K562 (cell line): ENCODE measurements around the gene ADI1. TPM values are rescaled to one million over a fixed set of nuclear protein-coding genes. Genes with fewer than 3 reads are reported as not detected.
A peak's percentile ranks its signal among the peaks of the same experiment; 100 is the strongest.

ENCODE experiments used
- ATAC-seq: fragments of 200-7000 bp; cut with Tn5 transposase; 3 replicates; pipeline ENCODE4 v1.9.1; 2020; ENCODE audit warnings: moderate library complexity
- BruUV-seq: library from RNA; stranded (reverse); fragments of 400-500 nt; replicated peaks from 2 replicates; lab custom pipeline; 2021; lab: Mats Ljungman, UMichigan
- CTCF ChIA-PET: fragments of 300-600 bp; formaldehyde crosslinking; extraction: SDS; loops from one replicate; lab custom pipeline; 2021; ENCODE audit warnings: low intra/inter-chr PET ratio; lab: Yijun Ruan, JAX
- POLR2A ChIA-PET: fragments of 300-600, 350-650 bp; sonication (Branson Sonifier 250); formaldehyde crosslinking; extraction: SDS; loops from one replicate; lab custom pipeline; 2021; ENCODE audit warnings: antibody characterized with exemption, inconsistent platforms; lab: Yijun Ruan, JAX
- DNase-seq, 4 experiments: peaks; one replicate each; pipeline versions ENCODE4 v3.0.0 to v3.0.0-alpha.2; 2011 to 2018; ENCODE audit warnings: low spot score in 3 of 4, mixed read lengths in 3 of 4; ENCODE audit errors: extremely low read depth in 1 of 4
- FAIRE-seq: peaks from 2 replicates; lab custom pipeline; 2011; peaks lifted over from hg19 to GRCh38; lab: Jason Lieb, UNC
- H2AFZ ChIP-seq: 2 replicates; pipeline ENCODE4 v1.6.0; 2011; ENCODE audit warnings: low read depth, low read length, control low read depth, inconsistent platforms
- H3K27ac ChIP-seq: fragments of 200-600 bp; 3 replicates; pipeline ENCODE4 v1.8.0; 2011; ENCODE audit warnings: low read depth, mild to moderate bottlenecking, control low read depth, inconsistent platforms, low read length, moderate library complexity, mixed read lengths; ENCODE audit errors: extremely low read depth
- H3K27me3 ChIP-seq, 2 experiments: fragments of 300-600 bp in 1 of 2; 2 replicates in 1 of 2; 3 replicates in 1 of 2; pipeline versions ENCODE4 v1.6.0 to v1.8.0; 2011; ENCODE audit warnings: inconsistent platforms in 2 of 2, low read length in 2 of 2, mild to moderate bottlenecking in 1 of 2, mixed read lengths in 1 of 2, moderate library complexity in 1 of 2; ENCODE audit not compliant: control insufficient read depth in 2 of 2, insufficient read depth in 2 of 2
- H3K36me3 ChIP-seq: fragments of 300-600 bp; 3 replicates; pipeline ENCODE4 v1.8.0; 2011; ENCODE audit warnings: mild to moderate bottlenecking, low read length, inconsistent platforms; ENCODE audit not compliant: control insufficient read depth, insufficient read depth
- H3K4me1 ChIP-seq, 2 experiments: fragments of 200-600 bp in 1 of 2; replicated peaks in 1 of 2; 2 replicates in 1 of 2; 3 replicates in 1 of 2; pipeline versions ENCODE4 v1.5.1 to v1.8.0; 2011; ENCODE audit warnings: inconsistent platforms in 2 of 2, low read length in 2 of 2, mild to moderate bottlenecking in 1 of 2, mixed read lengths in 1 of 2, moderate library complexity in 1 of 2; ENCODE audit not compliant: control insufficient read depth in 2 of 2, insufficient read depth in 2 of 2
- H3K4me2 ChIP-seq: 2 replicates; pipeline ENCODE4 v1.6.1; 2011; ENCODE audit warnings: low read length, control low read depth, inconsistent platforms, mixed read lengths; ENCODE audit not compliant: insufficient read depth
- H3K4me3 ChIP-seq: fragments of 200-600 bp; sonication (generic), shearing (Covaris generic); 2 replicates; pipeline ENCODE4 v1.5.1; 2016; ENCODE audit warnings: control low read depth, inconsistent platforms
- H3K79me2 ChIP-seq: fragments of 200-600 bp; 3 replicates; pipeline ENCODE4 v1.8.0; 2011; ENCODE audit warnings: low read length, inconsistent platforms; ENCODE audit not compliant: control insufficient read depth, insufficient read depth
- H3K9ac ChIP-seq, 2 experiments: 2 replicates each; pipeline versions ENCODE4 v1.6.0 to v1.6.1; 2011; ENCODE audit warnings: low read depth in 2 of 2, low read length in 2 of 2, control low read depth in 1 of 2, inconsistent platforms in 1 of 2, mild to moderate bottlenecking in 1 of 2, mixed read lengths in 1 of 2; ENCODE audit not compliant: insufficient read depth in 1 of 2
- H3K9me1 ChIP-seq: one replicate; pipeline ENCODE4 v1.6.0; 2011; ENCODE audit warnings: inconsistent platforms, mild to moderate bottlenecking, low read length, moderate library complexity; ENCODE audit not compliant: control insufficient read depth, insufficient read depth
- H3K9me3 ChIP-seq: replicated peaks from 2 replicates; pipeline ENCODE4 v1.5.1; 2011; ENCODE audit warnings: low read depth, low read length, inconsistent platforms; ENCODE audit not compliant: control insufficient read depth, insufficient read depth
- H4K20me1 ChIP-seq: replicated peaks from 2 replicates; pipeline ENCODE4 v1.6.1; 2011; ENCODE audit warnings: low read length, inconsistent platforms, mixed read lengths; ENCODE audit not compliant: control insufficient read depth, insufficient read depth
- MEF2A ChIP-seq: IDR thresholded peaks from 2 replicates; pipeline ENCODE4 v1.6.1; 2011; ENCODE audit warnings: low read depth, mild to moderate bottlenecking, low read length, moderate library complexity; ENCODE audit not compliant: control insufficient read depth
- MEIS2 ChIP-seq: fragments of 450-650 bp; IDR thresholded peaks from 2 replicates; pipeline ENCODE4 v1.6.1; 2014; ENCODE audit warnings: mild to moderate bottlenecking; ENCODE audit not compliant: partially characterized antibody
- WGBS: fragments of 100-300 bp; shearing (Covaris generic); methylation state at CpG from one replicate; pipeline ENCODE4 v1.1.6; 2016; ENCODE audit warnings: low coverage, mixed read lengths; ENCODE audit not compliant: insufficient coverage; ENCODE audit errors: missing lambda C conversion rate; 5-methylcytosine and 5-hydroxymethylcytosine counted together
- in situ Hi-C: fragments of 300-500 bp; cut with MboI; formaldehyde crosslinking; loops from 4 replicates; pipeline ENCODE4 v1.15.0; 2018; ENCODE audit warnings: inconsistent platforms, mixed read lengths
- intact Hi-C: fragments of 100-400 bp; cut with micrococcal nuclease; formaldehyde crosslinking; loops from 2 replicates; pipeline ENCODE4 v1.14.2; 2022
- polyA plus RNA-seq, 8 experiments: library from polyadenylated mRNA; depleted of rRNA in 4 of 8; stranded (reverse) in 5 of 8; unstranded in 3 of 8; fragments of >200 nt; fragmentation: Nextera tagmentation in 2 of 8; fragmentation: Illumina TruSeq in 1 of 8; extraction: Ambion mirVana in 2 of 8; extraction: Trizol in 1 of 8; gene quantifications; 2 replicates each; pipeline versions ENCODE4 v1.2.1 to v1.2.3, GENCODE V29; 2011 to 2014; ENCODE audit warnings: inconsistent platforms in 1 of 8, missing spikeins in 1 of 8
- total RNA-seq, 7 experiments: library from RNA; depleted of rRNA in 6 of 7; stranded (reverse); fragments of >200 nt in 6 of 7; fragmentation: Illumina TruSeq in 2 of 7; extraction: Trizol in 2 of 7; gene quantifications; 2 replicates each; pipeline versions ENCODE4 v1.2.1 to v1.2.3, GENCODE V29; 2011 to 2021; ENCODE audit warnings: low replicate concordance in 1 of 7
- TF ChIP-seq, protein P1 (sequence below): sonication (generic); formaldehyde crosslinking; IDR thresholded peaks from 2 replicates; pipeline ENCODE4 v1.9.0; 2022; ENCODE audit warnings: mild to moderate bottlenecking, missing genetic modification reagents

The ADI1 gene
- total and polyA plus RNA-seq, 9 of the 15 experiments (the other 6 are each of a cell fraction or from before 2014, with no cell fraction given) = 6.1 to 51.0 (median 27.1) TPM

DNA sequence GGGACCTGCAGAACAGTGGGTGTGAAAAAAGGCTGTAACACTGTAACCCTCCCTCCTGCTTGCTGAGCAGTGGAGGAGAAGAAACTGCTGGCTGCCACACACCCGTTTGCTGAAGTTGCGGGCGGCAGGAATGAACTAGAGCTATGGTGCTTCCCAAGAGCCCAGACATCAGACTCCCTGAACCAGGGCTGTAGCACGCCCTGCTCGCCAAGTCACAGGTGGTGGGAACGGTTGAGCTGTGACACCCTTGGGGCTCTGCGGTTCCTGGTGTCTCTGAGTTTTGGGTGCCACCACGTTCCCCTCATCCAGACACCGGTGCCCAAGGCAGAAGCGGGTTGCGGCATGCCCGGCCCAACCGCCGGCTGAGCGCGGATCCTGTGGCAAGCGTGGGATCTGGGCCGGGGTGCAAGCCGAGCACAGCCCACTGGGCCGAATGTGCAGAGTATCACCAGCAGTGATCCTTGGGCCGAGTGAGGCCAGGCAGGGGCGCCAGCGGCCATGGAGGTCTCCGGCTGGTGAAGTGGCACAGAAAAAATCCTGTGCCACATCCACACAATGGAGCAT lies 15.0 kb upstream of the ADI1 start:
- H3K36me3 ChIP-seq = peaks cover 9% of the 10 kb centered on the region; the same call in 2 of the 3 replicates
- POLR2A ChIA-PET = interaction anchor here (0.6 to 2.3 kb wide), 3 partner anchors 11 to 40 kb away, joined by 3 to 8 read pairs (median 4); no protein-coding TSS in a partner anchor
- H3K79me2 ChIP-seq = no peaks in the 10 kb centered on the region
- intact Hi-C loops = no loop called here
- no peak for DNase-seq
- WGBS = 94% methylated on average over 18 of the region's 24 CpGs
- no TSS peak for BruUV-seq
- no peak overlapping the region for H2AFZ ChIP-seq
- no peaks in the 10 kb centered on the region for H3K9me1 ChIP-seq
- no peaks in the 10 kb centered on the region for H3K27me3 ChIP-seq
- H4K20me1 ChIP-seq = no peaks in the 10 kb centered on the region
- no peak overlapping the region for H3K4me3 ChIP-seq
- TF ChIP-seq, protein P1, sequence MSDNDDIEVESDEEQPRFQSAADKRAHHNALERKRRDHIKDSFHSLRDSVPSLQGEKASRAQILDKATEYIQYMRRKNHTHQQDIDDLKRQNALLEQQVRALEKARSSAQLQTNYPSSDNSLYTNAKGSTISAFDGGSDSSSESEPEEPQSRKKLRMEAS (CRISPR knock-in tag) = 0 out of 2 replicates have a peak, but pooled peaks have one; percentile 1
- TF ChIP-seq MEIS2 = no peak
- CTCF ChIA-PET = no interaction called here
- H3K9me3 ChIP-seq = peaks cover 6% of the 10 kb centered on the region; the same call in 1 of the 2 replicates
- H3K27ac ChIP-seq = no peak overlapping the region
- no peak for ATAC-seq
- in situ Hi-C loops = no loop called here
- no peak for FAIRE-seq
- H3K4me2 ChIP-seq = no peak overlapping the region
- no peak overlapping the region for H3K9ac ChIP-seq
- peaks cover 9 to 18% of the 10 kb centered on the region in 2 experiments; a peak in 4 of 5 replicates for H3K4me1 ChIP-seq

DNA sequence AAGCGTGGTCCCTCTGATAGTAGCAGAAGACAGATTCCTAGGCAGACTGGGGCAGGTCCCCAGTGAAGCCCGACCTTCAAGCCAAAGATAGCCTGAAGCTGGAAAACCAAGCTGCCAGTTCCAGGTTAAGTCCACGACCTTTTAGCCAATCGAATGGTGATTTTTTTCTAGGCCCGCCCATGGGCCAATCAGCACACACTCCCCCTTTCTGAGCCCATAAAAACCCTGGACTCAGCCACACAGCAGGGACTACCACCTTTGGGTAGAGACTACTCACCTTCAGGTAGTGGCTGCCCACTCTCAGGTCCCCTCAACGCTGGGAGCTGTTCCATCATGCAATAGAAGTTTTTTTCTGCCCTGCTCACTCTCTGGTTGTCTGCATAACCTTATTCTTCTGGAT lies 14.5 kb upstream of the ADI1 start:
- H3K9ac ChIP-seq = no peak overlapping the region
- intact Hi-C loops (no loop called here), in situ Hi-C loops (no loop called here)
- peaks cover 6% of the 10 kb centered on the region; the same call in 1 of the 2 replicates for H3K9me3 ChIP-seq
- ATAC-seq (no peak), DNase-seq (no peak), FAIRE-seq (no peak)
- no peaks in the 10 kb centered on the region for H3K79me2 ChIP-seq
- no peaks in the 10 kb centered on the region for H4K20me1 ChIP-seq
- peaks cover 9 to 18% of the 10 kb centered on the region in 2 experiments; a peak in 4 of 5 replicates for H3K4me1 ChIP-seq
- H3K4me2 ChIP-seq = no peak overlapping the region
- no peaks in the 10 kb centered on the region for H3K9me1 ChIP-seq
- BruUV-seq = no TSS peak
- ChIA-PET POLR2A (interaction anchor here (1.0 kb wide), 1 partner anchor 41 kb away, joined by 3 read pairs; no protein-coding TSS in a partner anchor), CTCF (no interaction called here)
- no peak overlapping the region for H3K27ac ChIP-seq
- no peak overlapping the region for H3K4me3 ChIP-seq
- H3K27me3 ChIP-seq = no peaks in the 10 kb centered on the region
- H3K36me3 ChIP-seq = peaks cover 8% of the 10 kb centered on the region; the same call in 2 of the 3 replicates
- WGBS = 71% methylated on average over 6 of the region's 6 CpGs
- H2AFZ ChIP-seq = no peak overlapping the region
- no peak for TF ChIP-seq MEF2A
